Activated naive CD8-positive, alpha-beta T cell (primary cell): ENCODE measurements around the gene EXOG.

ENCODE experiments used
- H3K27ac Mint-ChIP-seq: one replicate; pipeline ENCODE4 v1.8.0; 2021; ENCODE audit warnings: mixed read lengths
- H3K27me3 Mint-ChIP-seq: one replicate; pipeline ENCODE4 v1.8.0; 2021; ENCODE audit warnings: mixed read lengths
- H3K36me3 Mint-ChIP-seq: one replicate; pipeline ENCODE4 v1.8.0; 2021; ENCODE audit warnings: mixed read lengths
- H3K4me1 Mint-ChIP-seq: one replicate; pipeline ENCODE4 v1.8.0; 2021; ENCODE audit warnings: low read depth, mixed read lengths
- H3K4me3 Mint-ChIP-seq: one replicate; pipeline ENCODE4 v1.8.0; 2021; ENCODE audit warnings: mild to moderate bottlenecking, mixed read lengths
- H3K9me3 Mint-ChIP-seq: one replicate; pipeline ENCODE4 v1.8.0; 2021; ENCODE audit warnings: low read depth, mixed read lengths

The EXOG gene

GRCh38 chr3:38542401-38543298 is 46.5 kb downstream of the EXOG start:
- peaks cover 2% of the 10 kb centered on the region for H3K36me3 Mint-ChIP-seq
- H3K4me3 Mint-ChIP-seq: no peak overlapping the region
- no peaks in the 10 kb centered on the region for H3K9me3 Mint-ChIP-seq
- no peak overlapping the region for H3K27ac Mint-ChIP-seq
- H3K27me3 Mint-ChIP-seq: no peaks in the 10 kb centered on the region
- no peaks in the 10 kb centered on the region for H3K4me1 Mint-ChIP-seq

GRCh38 chr3:38543586-38543985 is 47.4 kb downstream of the EXOG start:
- no peaks in the 10 kb centered on the region for H3K27me3 Mint-ChIP-seq
- no peaks in the 10 kb centered on the region for H3K4me1 Mint-ChIP-seq

GRCh38 chr3:38544926-38545325 is 48.8 kb downstream of the EXOG start:
- no peaks in the 10 kb centered on the region for H3K27me3 Mint-ChIP-seq
- H3K9me3 Mint-ChIP-seq: no peaks in the 10 kb centered on the region
- no peak overlapping the region for H3K27ac Mint-ChIP-seq
- no peak overlapping the region for H3K4me3 Mint-ChIP-seq
- no peaks in the 10 kb centered on the region for H3K4me1 Mint-ChIP-seq
- peaks cover 2% of the 10 kb centered on the region for H3K36me3 Mint-ChIP-seq

More at GRCh38 chr3:38543586-38543985, 47.4 kb downstream of the EXOG start:
- Mint-ChIP-seq H3K4me3 (no peak overlapping the region), H3K27ac (no peak overlapping the region), H3K9me3 (no peaks in the 10 kb centered on the region), H3K36me3 (peaks cover 2% of the 10 kb centered on the region)

- Mint-ChIP-seq H3K4me1 (no peaks in the 10 kb centered on the region), H3K4me3 (no peak overlapping the region), H3K27ac (no peak overlapping the region), H3K27me3 (no peaks in the 10 kb centered on the region), H3K36me3 (peaks cover 2% of the 10 kb centered on the region), H3K9me3 (no peaks in the 10 kb centered on the region)
Measured at GRCh38 chr3:38545550-38545949, 49.4 kb downstream of the EXOG start.

GRCh38 chr3:38545983-38546382 is 49.8 kb downstream of the EXOG start:
- no peaks in the 10 kb centered on the region for H3K4me1 Mint-ChIP-seq
- H3K36me3 Mint-ChIP-seq: peaks cover 2% of the 10 kb centered on the region
- H3K27me3 Mint-ChIP-seq: no peaks in the 10 kb centered on the region
- no peak overlapping the region for H3K4me3 Mint-ChIP-seq
- H3K9me3 Mint-ChIP-seq: no peaks in the 10 kb centered on the region
- H3K27ac Mint-ChIP-seq: no peak overlapping the region

- no peaks in the 10 kb centered on the region for H3K4me1 Mint-ChIP-seq
- no peak overlapping the region for H3K27ac Mint-ChIP-seq
- H3K27me3 Mint-ChIP-seq: no peaks in the 10 kb centered on the region
- no peaks in the 10 kb centered on the region for H3K36me3 Mint-ChIP-seq
- no peak overlapping the region for H3K4me3 Mint-ChIP-seq
- no peaks in the 10 kb centered on the region for H3K9me3 Mint-ChIP-seq
Measured at GRCh38 chr3:38548154-38548931, 52.2 kb downstream of the EXOG start.

GRCh38 chr3:38549082-38549481 is 52.9 kb downstream of the EXOG start:
- H3K4me3 Mint-ChIP-seq: no peak overlapping the region
- H3K27me3 Mint-ChIP-seq: no peaks in the 10 kb centered on the region
- H3K27ac Mint-ChIP-seq: no peak overlapping the region
- no peaks in the 10 kb centered on the region for H3K36me3 Mint-ChIP-seq
- peaks cover under 1% of the 10 kb centered on the region for H3K9me3 Mint-ChIP-seq
- no peaks in the 10 kb centered on the region for H3K4me1 Mint-ChIP-seq

- Mint-ChIP-seq H3K4me3 (no peak overlapping the region), H3K27ac (no peak overlapping the region), H3K36me3 (no peaks in the 10 kb centered on the region), H3K27me3 (no peaks in the 10 kb centered on the region), H3K4me1 (no peaks in the 10 kb centered on the region), H3K9me3 (peaks cover 3% of the 10 kb centered on the region)
Measured at GRCh38 chr3:38549486-38549885, 53.3 kb downstream of the EXOG start.

GRCh38 chr3:38549957-38550840 is 54.1 kb downstream of the EXOG start:
- no peaks in the 10 kb centered on the region for H3K4me1 Mint-ChIP-seq
- no peak overlapping the region for H3K27ac Mint-ChIP-seq
- H3K36me3 Mint-ChIP-seq: no peaks in the 10 kb centered on the region
- peaks cover 3% of the 10 kb centered on the region for H3K9me3 Mint-ChIP-seq
- H3K27me3 Mint-ChIP-seq: no peaks in the 10 kb centered on the region
- H3K4me3 Mint-ChIP-seq: no peak overlapping the region

GRCh38 chr3:38551026-38551832 is 55.1 kb downstream of the EXOG start:
- no peak overlapping the region for H3K27ac Mint-ChIP-seq
- H3K4me1 Mint-ChIP-seq: no peaks in the 10 kb centered on the region
- H3K36me3 Mint-ChIP-seq: no peaks in the 10 kb centered on the region
- no peaks in the 10 kb centered on the region for H3K27me3 Mint-ChIP-seq
- H3K9me3 Mint-ChIP-seq: peaks cover 3% of the 10 kb centered on the region
- H3K4me3 Mint-ChIP-seq: no peak overlapping the region

- H3K4me3 Mint-ChIP-seq: no peak overlapping the region
- no peaks in the 10 kb centered on the region for H3K36me3 Mint-ChIP-seq
- H3K27ac Mint-ChIP-seq: no peak overlapping the region
- no peaks in the 10 kb centered on the region for H3K4me1 Mint-ChIP-seq
- no peaks in the 10 kb centered on the region for H3K27me3 Mint-ChIP-seq
- H3K9me3 Mint-ChIP-seq: peaks cover 3% of the 10 kb centered on the region
Measured at GRCh38 chr3:38552364-38552763, 56.2 kb downstream of the EXOG start.

- Mint-ChIP-seq H3K36me3 (no peaks in the 10 kb centered on the region), H3K9me3 (peaks cover 3% of the 10 kb centered on the region), H3K4me3 (no peak overlapping the region), H3K4me1 (no peaks in the 10 kb centered on the region), H3K27me3 (no peaks in the 10 kb centered on the region), H3K27ac (no peak overlapping the region)
Measured at GRCh38 chr3:38553071-38553470, 56.9 kb downstream of the EXOG start.

- no peak overlapping the region for H3K27ac Mint-ChIP-seq
- peaks cover 3% of the 10 kb centered on the region for H3K9me3 Mint-ChIP-seq
- H3K36me3 Mint-ChIP-seq: no peaks in the 10 kb centered on the region
- H3K4me1 Mint-ChIP-seq: no peaks in the 10 kb centered on the region
- no peaks in the 10 kb centered on the region for H3K27me3 Mint-ChIP-seq
- no peak overlapping the region for H3K4me3 Mint-ChIP-seq
Measured at GRCh38 chr3:38554127-38554827, 58.1 kb downstream of the EXOG start.
